Tibial nerve (tissue), 4 donors: ENCODE measurements around the gene PSMA5. TPM values are rescaled to one million over a fixed set of nuclear protein-coding genes. Genes with fewer than 3 reads are reported as not detected.
A peak's percentile ranks its signal among the peaks of the same experiment; 100 is the strongest.

Experiments
- DNase-seq, 2 donors: peaks; one replicate each; pipeline ENCODE4 v3.0.0-alpha.2; 2019; ENCODE audit warnings: low spot score in 2 of 2
- H3K27ac ChIP-seq, 4 donors: fragments of 200-600 bp; sonication (generic) in 3 of 4; one replicate each; pipeline ENCODE4 v1.5.1; 2017 to 2019; ENCODE audit warnings: mild to moderate bottlenecking in 1 of 4
- H3K27me3 ChIP-seq, 2 donors: fragments of 200-600 bp; sonication (generic) in 1 of 2; one replicate each; pipeline versions ENCODE4 v1.5.1 to v1.6.0; 2017 to 2019
- H3K36me3 ChIP-seq, 3 donors: fragments of 200-600 bp; sonication (generic); one replicate each; pipeline ENCODE4 v1.5.1; 2018 to 2019
- H3K4me1 ChIP-seq, 4 donors: fragments of 200-600 bp; sonication (generic) in 3 of 4; one replicate each; pipeline ENCODE4 v1.5.1; 2017 to 2019
- H3K4me3 ChIP-seq, 4 donors: fragments of 200-600 bp; sonication (generic) in 3 of 4; one replicate each; pipeline ENCODE4 v1.5.1; 2017 to 2019; ENCODE audit warnings: mild to moderate bottlenecking in 1 of 4, moderate library complexity in 1 of 4
- H3K9me3 ChIP-seq, 4 donors: fragments of 200-600 bp; sonication (generic) in 3 of 4; one replicate each; pipeline ENCODE4 v1.5.1; 2017 to 2019
- EP300 ChIP-seq, 2 donors: sonication (generic); formaldehyde crosslinking; IDR thresholded peaks; one replicate each; pipeline ENCODE4 v1.6.1; 2017; ENCODE audit warnings: antibody characterized with exemption in 2 of 2, mild to moderate bottlenecking in 1 of 2
- POLR2A ChIP-seq, 2 donors: fragments of 450-650 bp; IDR thresholded peaks; one replicate each; pipeline ENCODE4 v1.6.1; 2017; ENCODE audit warnings: antibody characterized with exemption in 2 of 2, mild to moderate bottlenecking in 2 of 2, moderate library complexity in 2 of 2
- WGBS, 2 donors: methylation state at CpG; one replicate each; pipeline ENCODE4 v1.1.5; 2018; 5-methylcytosine and 5-hydroxymethylcytosine counted together
- total RNA-seq, 4 donors: library from RNA; depleted of rRNA; stranded (reverse); fragments of >200 nt; gene quantifications; one replicate each; pipeline ENCODE4 v1.1.0, GENCODE V29; 2016
- TF ChIP-seq, protein P1 (sequence below), 5 experiments: fragments of 200-600 bp in 3 of 5; fragments of 450-650 bp in 2 of 5; sonication (generic) in 3 of 5; IDR thresholded peaks; one replicate each; pipeline ENCODE4 v1.5.1; 2016 to 2019; ENCODE audit warnings: antibody characterized with exemption in 5 of 5, mild to moderate bottlenecking in 3 of 5, moderate library complexity in 2 of 5

The PSMA5 gene
- total RNA-seq, 4 donors from 2014 or later, result 20.5 to 28.8 (median 24.9) TPM

DNA sequence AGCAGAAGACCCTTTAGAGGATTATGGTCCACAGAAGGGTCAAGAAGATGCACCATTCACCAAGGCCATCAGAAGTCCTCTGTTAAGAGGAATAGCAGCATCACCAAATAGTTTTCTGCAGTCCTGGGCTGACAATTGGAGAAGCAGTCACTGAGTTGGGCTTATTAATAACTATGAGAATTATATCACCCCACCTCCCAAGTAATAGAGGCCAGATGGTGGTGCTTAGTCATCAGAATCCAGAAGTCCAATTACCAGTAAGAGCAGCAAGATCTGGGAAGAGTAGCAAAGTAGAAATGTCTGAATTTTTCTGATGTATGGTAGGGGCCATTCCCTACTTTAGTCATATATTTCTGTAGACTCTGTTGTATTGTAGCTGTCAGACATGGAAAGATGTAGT lies 6.1 kb upstream of the PSMA5 start:
- Histone ChIP-seq H3K9me3 (no peaks in the 10 kb centered on the region), H3K4me1 (peaks cover 0 to 16% (median 3%) of the 10 kb centered on the region in 4 donors), H3K4me3 (no peak overlapping the region), H3K27ac (no peak overlapping the region), H3K36me3 (no peaks in the 10 kb centered on the region), H3K27me3 (no peaks in the 10 kb centered on the region)
- no peak for TF ChIP-seq EP300 (IDR thresholded peaks at IDR 0.05)
- TF ChIP-seq, protein P1, sequence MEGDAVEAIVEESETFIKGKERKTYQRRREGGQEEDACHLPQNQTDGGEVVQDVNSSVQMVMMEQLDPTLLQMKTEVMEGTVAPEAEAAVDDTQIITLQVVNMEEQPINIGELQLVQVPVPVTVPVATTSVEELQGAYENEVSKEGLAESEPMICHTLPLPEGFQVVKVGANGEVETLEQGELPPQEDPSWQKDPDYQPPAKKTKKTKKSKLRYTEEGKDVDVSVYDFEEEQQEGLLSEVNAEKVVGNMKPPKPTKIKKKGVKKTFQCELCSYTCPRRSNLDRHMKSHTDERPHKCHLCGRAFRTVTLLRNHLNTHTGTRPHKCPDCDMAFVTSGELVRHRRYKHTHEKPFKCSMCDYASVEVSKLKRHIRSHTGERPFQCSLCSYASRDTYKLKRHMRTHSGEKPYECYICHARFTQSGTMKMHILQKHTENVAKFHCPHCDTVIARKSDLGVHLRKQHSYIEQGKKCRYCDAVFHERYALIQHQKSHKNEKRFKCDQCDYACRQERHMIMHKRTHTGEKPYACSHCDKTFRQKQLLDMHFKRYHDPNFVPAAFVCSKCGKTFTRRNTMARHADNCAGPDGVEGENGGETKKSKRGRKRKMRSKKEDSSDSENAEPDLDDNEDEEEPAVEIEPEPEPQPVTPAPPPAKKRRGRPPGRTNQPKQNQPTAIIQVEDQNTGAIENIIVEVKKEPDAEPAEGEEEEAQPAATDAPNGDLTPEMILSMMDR (IDR thresholded peaks at IDR 0.05), result no peak
- no peak for TF ChIP-seq POLR2A (IDR thresholded peaks at IDR 0.05)
- DNase-seq, result no peak

DNA sequence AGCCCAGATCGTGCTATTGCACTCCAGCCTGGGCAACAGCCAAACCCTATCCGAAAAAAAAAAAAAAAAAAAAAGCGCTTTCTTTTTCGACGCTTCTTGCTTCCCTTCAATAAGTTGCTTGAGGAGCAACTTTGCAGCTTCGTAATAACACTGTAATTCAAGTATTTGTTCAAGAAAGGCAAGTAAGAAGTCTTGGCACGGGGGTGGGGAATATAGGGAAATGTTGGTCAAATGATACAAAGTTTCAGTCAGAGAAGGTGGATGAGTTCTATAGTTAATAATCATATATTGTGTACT lies 871 bp upstream of the PSMA5 start:
- Histone ChIP-seq H3K9me3 (no peaks in the 10 kb centered on the region), H3K27ac (peak overlapping the region; percentile 65 to 93 (median 86)), H3K36me3 (no peaks in the 10 kb centered on the region), H3K4me1 (peaks cover 0 to 49% (median 16%) of the 10 kb centered on the region in 4 donors), H3K27me3 (no peaks in the 10 kb centered on the region), H3K4me3 (peak overlapping the region; percentile 78 to 86 (median 80))
- TF ChIP-seq EP300 (IDR thresholded peaks at IDR 0.05) (no peak), POLR2A (IDR thresholded peaks at IDR 0.05) (no peak)
- TF ChIP-seq, protein P1 (IDR thresholded peaks at IDR 0.05), result no peak
- WGBS, 2 donors, result 4 to 6% methylated on average over 7 of the region's 7 CpGs
- no peak for DNase-seq

GRCh38 chr1:109425391-109426280 lies 612 bp downstream of the PSMA5 start:
- Histone ChIP-seq H3K27ac (peak overlapping the region in 3 of 4 donors; percentile 29 to 91 (median 81)), H3K4me3 (peak overlapping the region; percentile 78 to 86 (median 80)), H3K36me3 (peaks cover 0 to 9% (median 5%) of the 10 kb centered on the region in 3 donors), H3K27me3 (no peaks in the 10 kb centered on the region), H3K4me1 (peaks cover 0 to 49% (median 16%) of the 10 kb centered on the region in 4 donors), H3K9me3 (no peaks in the 10 kb centered on the region)
- no peak for TF ChIP-seq POLR2A (IDR thresholded peaks at IDR 0.05)
- WGBS, 2 donors, result 1% methylated on average over 30 to 32 of the region's 32 CpGs
- DNase-seq, result no peak

- Histone ChIP-seq H3K36me3 (peaks cover 4 to 30% (median 8%) of the 10 kb centered on the region in 3 donors), H3K27me3 (no peaks in the 10 kb centered on the region), H3K27ac (no peak overlapping the region), H3K9me3 (no peaks in the 10 kb centered on the region), H3K4me1 (peaks cover 0 to 45% (median 16%) of the 10 kb centered on the region in 4 donors), H3K4me3 (no peak overlapping the region)
- TF ChIP-seq POLR2A (IDR thresholded peaks at IDR 0.05), result no peak
- TF ChIP-seq, protein P1 (IDR thresholded peaks at IDR 0.05), result no peak
- no peak for TF ChIP-seq EP300 (IDR thresholded peaks at IDR 0.05)
- 63 to 64% methylated on average over 2 of the region's 2 CpGs for WGBS, 2 donors
- no peak for DNase-seq
Measured at GRCh38 chr1:109423498-109423897, 2.8 kb downstream of the PSMA5 start.

DNA sequence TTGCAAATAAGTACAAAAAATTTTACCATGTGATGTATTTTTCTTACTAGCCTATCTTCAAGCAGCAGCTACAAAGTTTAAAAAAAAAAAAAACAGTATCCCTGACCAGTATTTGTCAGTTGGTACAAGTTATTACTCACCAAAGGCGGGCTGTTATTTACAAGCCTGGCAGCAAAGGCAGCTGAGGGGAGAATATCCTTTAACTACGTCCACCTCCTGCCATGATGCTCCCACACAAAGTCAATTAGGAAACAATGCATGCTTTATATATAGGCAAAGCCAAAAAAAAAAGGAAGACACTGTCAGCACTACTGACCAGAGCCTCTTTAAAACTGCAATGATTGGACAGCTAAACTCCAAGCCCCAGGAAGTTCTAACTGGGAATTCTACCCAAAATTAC lies 13.7 kb downstream of the PSMA5 start:
- H3K27me3 ChIP-seq, result no peaks in the 10 kb centered on the region
- peaks cover 0 to 6% (median 0%) of the 10 kb centered on the region in 4 donors for H3K4me1 ChIP-seq
- 39 to 41% methylated on average over 2 of the region's 2 CpGs for WGBS, 2 donors
- no peak overlapping the region for H3K4me3 ChIP-seq
- DNase-seq, result no peak
- peak overlapping the region in 1 of 4 donors; percentile 20 for H3K27ac ChIP-seq
- TF ChIP-seq EP300 (IDR thresholded peaks at IDR 0.05) (no peak), POLR2A (IDR thresholded peaks at IDR 0.05) (no peak)
- TF ChIP-seq, protein P1 (IDR thresholded peaks at IDR 0.05), result no peak
- peaks cover 4 to 88% (median 19%) of the 10 kb centered on the region in 3 donors for H3K36me3 ChIP-seq
- no peaks in the 10 kb centered on the region for H3K9me3 ChIP-seq
